Right hindlimb (tissue), 1 donor: ENCODE results near the gene CD248.
"Not testable (repeated sequence)": the region's sequence is repeated elsewhere in the genome, so short reads cannot be mapped to it uniquely, and the experiment has no call there.

ENCODE experiments used
- DNase-seq: peaks from one replicate; pipeline ENCODE4 v3.0.0-alpha.2; 2018

Gene CD248

GRCh38 chr11:66316849-66317251, at the start of gene CD248:
TSS of gene CD248 (minus strand) at chr11:66317044. CDS start at chr11:66317027, 17 bp downstream.
- DNase-seq: peak; percentile 91

GRCh38 chr11:66365711-66366619, 49.1 kb upstream of the CD248 start:
- no peak for DNase-seq

- DNase-seq: no peak
Measured at GRCh38 chr11:66365166-66365565, 48.3 kb upstream of the CD248 start.

GRCh38 chr11:66363805-66364535, 47.1 kb upstream of the CD248 start:
- no peak for DNase-seq

GRCh38 chr11:66363187-66363601, 46.4 kb upstream of the CD248 start:
- no peak for DNase-seq

GRCh38 chr11:66362481-66363147, 45.8 kb upstream of the CD248 start:
- DNase-seq: no peak

- DNase-seq: no peak
Measured at GRCh38 chr11:66361502-66361941, 44.7 kb upstream of the CD248 start.

GRCh38 chr11:66360406-66361073, 43.7 kb upstream of the CD248 start:
- DNase-seq: no peak

- DNase-seq: no peak
Measured at GRCh38 chr11:66359662-66360087, 42.8 kb upstream of the CD248 start.

GRCh38 chr11:66350560-66351235, 33.9 kb upstream of the CD248 start:
- DNase-seq: not testable (repeated sequence)

GRCh38 chr11:66349084-66349386, 32.2 kb upstream of the CD248 start:
- no peak for DNase-seq

- peak; percentile 91 for DNase-seq
Measured at GRCh38 chr11:66347425-66348276, 30.8 kb upstream of the CD248 start, which contains the start of gene B4GAT1. TSS of gene B4GAT1 (minus strand) at chr11:66347629. CDS start at chr11:66347545, 84 bp downstream.

- no peak for DNase-seq
Measured at GRCh38 chr11:66346476-66347424, 29.9 kb upstream of the CD248 start.

- no peak for DNase-seq
Measured at GRCh38 chr11:66345316-66345649, 28.4 kb upstream of the CD248 start.

GRCh38 chr11:66344550-66345315, 27.9 kb upstream of the CD248 start, which contains the start of gene BRMS1:
TSS of gene BRMS1 (minus strand) at chr11:66345104. CDS start at chr11:66342234, 2,870 bp downstream.
- peak; percentile 98 for DNase-seq

GRCh38 chr11:66343176-66343575, 26.3 kb upstream of the CD248 start:
- DNase-seq: no peak

GRCh38 chr11:66341502-66342126, 24.8 kb upstream of the CD248 start:
- DNase-seq: no peak
